Fibroblast of the aortic adventitia (primary cell): ENCODE data around the gene VGLL2. TPM values are rescaled to one million over a fixed set of nuclear protein-coding genes. Genes with fewer than 3 reads are reported as not detected.
"Not testable (repeated sequence)": the region's sequence is repeated elsewhere in the genome, so short reads cannot be mapped to it uniquely, and the experiment has no call there.

Experiments
- DNase-seq: peaks from one replicate; pipeline ENCODE4 v3.0.0-alpha.2; 2010; ENCODE audit warnings: low read depth
- H3K4me3 ChIP-seq: 2 replicates; pipeline ENCODE4 v1.5.1; 2011; ENCODE audit warnings: low read depth, mild to moderate bottlenecking, control low read depth, low read length, moderate library complexity
- total RNA-seq: library from RNA; depleted of rRNA; stranded (reverse); fragments of >200 nt; gene quantifications from 2 replicates; pipeline ENCODE4 v1.2.3, GENCODE V29; 2012; ENCODE audit warnings: low replicate concordance
- TF ChIP-seq, protein P1 (sequence below): IDR thresholded peaks from 2 replicates; pipeline ENCODE4 v1.5.1; 2011; ENCODE audit warnings: mild to moderate bottlenecking, low read length, control low read depth, inconsistent platforms; ENCODE audit not compliant: insufficient read depth

Gene VGLL2
- total RNA-seq, 1 donor, result not detected

DNA sequence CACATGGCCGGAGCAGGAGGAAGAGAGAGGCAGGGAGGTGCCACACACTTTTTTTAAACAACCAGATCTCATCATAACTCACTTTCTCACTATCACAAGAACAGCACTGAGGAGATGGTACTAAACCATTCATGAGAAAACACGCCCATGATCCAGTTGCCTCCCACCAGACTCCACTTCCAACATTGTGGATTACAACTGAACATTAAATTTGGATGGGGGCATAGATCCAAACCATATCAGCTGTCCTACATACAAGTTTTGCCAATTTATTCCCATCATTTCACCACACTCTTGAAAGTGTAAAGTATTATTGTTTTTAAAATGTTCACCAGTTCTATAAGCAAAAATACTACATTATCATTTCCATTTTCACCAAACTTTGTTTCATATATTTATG lies 33.9 kb upstream of the VGLL2 start:
- H3K4me3 ChIP-seq, result no peak overlapping the region

DNA sequence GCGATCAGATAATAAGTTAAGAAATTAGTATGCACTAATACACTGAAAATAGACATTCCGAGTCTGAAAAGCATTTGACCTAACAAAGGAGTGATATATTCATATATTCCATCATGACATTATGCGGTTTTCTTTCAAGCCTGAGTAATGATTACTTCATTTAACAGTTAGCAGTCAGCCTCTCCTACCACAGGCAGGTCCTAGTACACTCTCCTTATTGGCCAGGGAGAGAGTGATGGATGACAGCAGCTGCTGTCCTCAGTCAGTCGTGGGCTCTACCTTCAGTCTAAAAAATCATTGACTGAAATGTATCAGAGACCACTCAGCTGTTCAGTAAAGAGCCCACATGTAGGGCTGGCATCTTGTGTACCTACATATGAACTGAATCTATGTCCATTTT lies 33.2 kb upstream of the VGLL2 start:
- H3K4me3 ChIP-seq, result no peak overlapping the region
- no peak for DNase-seq
- TF ChIP-seq, protein P1, sequence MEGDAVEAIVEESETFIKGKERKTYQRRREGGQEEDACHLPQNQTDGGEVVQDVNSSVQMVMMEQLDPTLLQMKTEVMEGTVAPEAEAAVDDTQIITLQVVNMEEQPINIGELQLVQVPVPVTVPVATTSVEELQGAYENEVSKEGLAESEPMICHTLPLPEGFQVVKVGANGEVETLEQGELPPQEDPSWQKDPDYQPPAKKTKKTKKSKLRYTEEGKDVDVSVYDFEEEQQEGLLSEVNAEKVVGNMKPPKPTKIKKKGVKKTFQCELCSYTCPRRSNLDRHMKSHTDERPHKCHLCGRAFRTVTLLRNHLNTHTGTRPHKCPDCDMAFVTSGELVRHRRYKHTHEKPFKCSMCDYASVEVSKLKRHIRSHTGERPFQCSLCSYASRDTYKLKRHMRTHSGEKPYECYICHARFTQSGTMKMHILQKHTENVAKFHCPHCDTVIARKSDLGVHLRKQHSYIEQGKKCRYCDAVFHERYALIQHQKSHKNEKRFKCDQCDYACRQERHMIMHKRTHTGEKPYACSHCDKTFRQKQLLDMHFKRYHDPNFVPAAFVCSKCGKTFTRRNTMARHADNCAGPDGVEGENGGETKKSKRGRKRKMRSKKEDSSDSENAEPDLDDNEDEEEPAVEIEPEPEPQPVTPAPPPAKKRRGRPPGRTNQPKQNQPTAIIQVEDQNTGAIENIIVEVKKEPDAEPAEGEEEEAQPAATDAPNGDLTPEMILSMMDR, result no peak

More for the DNA sequence above, 33.9 kb upstream of the VGLL2 start:
- TF ChIP-seq, protein P1, result no peak
- no peak for DNase-seq

- no peak for DNase-seq
- TF ChIP-seq, protein P1, result no peak
- no peak overlapping the region for H3K4me3 ChIP-seq
Measured at GRCh38 chr6:117233145-117233544, 32.2 kb upstream of the VGLL2 start.

DNA sequence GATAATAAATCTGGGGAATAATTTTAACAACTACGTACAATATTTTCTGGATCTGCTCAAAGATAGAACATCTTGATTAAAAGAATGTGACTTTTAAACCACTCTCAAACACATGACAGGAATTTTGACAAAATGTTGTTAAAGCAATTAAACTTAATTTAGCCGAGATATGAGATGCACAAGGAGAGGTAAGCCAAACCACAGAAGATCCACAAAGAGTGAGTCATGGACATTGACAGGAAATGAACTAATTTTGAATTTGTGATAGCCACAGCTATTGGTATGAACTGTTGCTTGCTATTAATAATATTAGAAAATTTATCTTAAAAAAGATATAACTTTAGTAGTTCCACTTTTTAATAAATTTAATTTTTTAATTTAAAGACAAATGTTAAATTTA lies 27.8 kb upstream of the VGLL2 start:
- TF ChIP-seq, protein P1, result no peak
- DNase-seq, result no peak

GRCh38 chr6:117244571-117244970 lies 20.8 kb upstream of the VGLL2 start:
- H3K4me3 ChIP-seq, result not testable (repeated sequence)

More for the DNA sequence above, 27.8 kb upstream of the VGLL2 start:
- no peak overlapping the region for H3K4me3 ChIP-seq

GRCh38 chr6:117244979-117245378 lies 20.4 kb upstream of the VGLL2 start:
- H3K4me3 ChIP-seq, DNase-seq: not testable (repeated sequence)

More at GRCh38 chr6:117244571-117244970, 20.8 kb upstream of the VGLL2 start:
- DNase-seq, result not testable (repeated sequence)

- TF ChIP-seq, protein P1, result no peak
- no peak for DNase-seq
- H3K4me3 ChIP-seq, result no peak overlapping the region
Measured at GRCh38 chr6:117253785-117254184, 11.6 kb upstream of the VGLL2 start.

DNA sequence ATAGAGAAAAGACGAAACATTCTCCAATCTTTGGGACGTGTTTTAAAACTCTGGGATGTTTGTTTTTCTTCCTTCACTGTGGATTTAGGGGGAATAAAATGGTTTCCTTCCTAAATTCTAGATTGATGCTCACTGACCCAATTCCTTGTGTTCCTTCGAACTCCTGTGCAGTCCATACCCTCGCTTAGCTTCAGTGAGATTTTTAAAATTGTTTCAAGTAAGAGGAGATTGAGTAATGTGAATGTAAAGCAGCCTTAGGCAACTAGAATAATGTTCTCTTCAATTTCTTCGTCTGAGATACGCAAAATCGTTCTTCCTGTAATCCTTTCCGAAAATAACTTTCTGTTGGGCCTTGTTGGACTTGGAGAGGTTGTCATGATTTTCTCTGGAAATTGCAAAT lies 2.6 kb upstream of the VGLL2 start:
- DNase-seq, result no peak
- no peak overlapping the region for H3K4me3 ChIP-seq
- TF ChIP-seq, protein P1, result no peak
